Hindlimb muscle (tissue), 1 donor: ENCODE data around the gene DIDO1. TPM values are rescaled to one million over a fixed set of nuclear protein-coding genes. Genes with fewer than 3 reads are reported as not detected.
"Not testable (repeated sequence)": the region's sequence is repeated elsewhere in the genome, so short reads cannot be mapped to it uniquely, and the experiment has no call there.

Experiments
- DNase-seq: peaks from one replicate; pipeline ENCODE4 v3.0.0-alpha.2; 2013
- polyA plus RNA-seq: library from polyadenylated mRNA; unstranded; fragments of 120-200 nt; gene quantifications from one replicate; pipeline ENCODE4 v1.2.1, GENCODE V29; 2013; ENCODE audit not compliant: insufficient read length

The DIDO1 gene
- polyA plus RNA-seq, 1 donor: 40.0 TPM

- DNase-seq: no peak
Measured at GRCh38 chr20:62849431-62849830, 76.9 kb downstream of the DIDO1 start.

DNA sequence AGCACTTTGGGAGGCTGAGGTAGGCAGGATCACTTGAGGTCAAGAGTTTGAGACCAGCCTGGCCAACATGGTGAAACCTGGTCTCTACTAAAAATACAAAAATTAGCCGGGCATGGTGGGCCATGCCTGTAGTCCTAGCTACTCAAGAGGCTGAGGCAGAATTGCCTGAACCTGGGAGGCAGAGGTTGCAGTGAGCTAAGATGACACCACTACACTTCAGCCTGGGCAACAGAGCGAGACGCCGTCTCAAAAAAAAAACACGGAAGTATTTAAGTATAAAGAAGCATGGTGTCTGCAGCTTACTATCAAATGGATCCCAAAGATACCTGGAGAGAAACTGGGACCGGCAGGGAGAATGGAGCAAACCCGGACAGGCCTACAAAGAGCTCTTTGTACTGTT, 77.4 kb downstream of the DIDO1 start:
- DNase-seq: not testable (repeated sequence)

DNA sequence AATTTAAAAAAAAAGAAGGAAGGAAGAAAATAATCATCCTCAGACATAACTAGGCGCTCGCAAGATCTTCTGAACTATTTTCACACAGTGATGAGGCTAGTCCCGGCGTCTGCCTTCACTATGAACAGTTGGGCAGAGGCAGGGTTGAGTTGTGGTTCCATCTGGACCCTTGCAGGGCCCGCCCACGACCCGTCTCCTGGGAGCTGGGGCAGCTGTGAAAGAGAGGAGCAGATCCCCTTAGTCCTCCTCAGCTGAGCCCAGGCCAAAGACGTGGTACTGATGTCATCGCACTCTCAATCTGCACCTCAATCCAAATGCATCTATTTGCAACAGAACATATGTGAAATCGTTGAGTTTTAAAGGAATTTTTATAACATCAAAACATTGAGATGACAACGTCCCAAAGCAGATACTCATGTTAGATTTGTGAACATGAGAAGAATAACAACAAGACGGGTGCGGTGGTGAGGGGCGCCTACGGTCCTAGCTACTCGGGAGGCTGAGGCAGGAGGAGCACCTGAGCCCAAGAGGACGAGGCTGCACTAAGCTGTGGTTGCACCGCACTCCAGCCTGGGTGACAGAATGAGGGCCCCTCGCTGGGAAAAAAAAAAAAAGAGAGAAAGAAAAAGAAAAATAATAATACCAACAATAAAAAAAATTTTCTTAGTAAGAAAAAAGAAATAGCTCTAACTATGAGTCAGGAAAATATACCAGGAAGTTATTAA, 80.0 kb downstream of the DIDO1 start:
- DNase-seq: no peak

- no peak for DNase-seq
Measured at GRCh38 chr20:62845416-62846160, 80.7 kb downstream of the DIDO1 start.

GRCh38 chr20:62844182-62844581, 82.1 kb downstream of the DIDO1 start:
- no peak for DNase-seq

GRCh38 chr20:62843656-62844055, 82.6 kb downstream of the DIDO1 start:
- no peak for DNase-seq

DNA sequence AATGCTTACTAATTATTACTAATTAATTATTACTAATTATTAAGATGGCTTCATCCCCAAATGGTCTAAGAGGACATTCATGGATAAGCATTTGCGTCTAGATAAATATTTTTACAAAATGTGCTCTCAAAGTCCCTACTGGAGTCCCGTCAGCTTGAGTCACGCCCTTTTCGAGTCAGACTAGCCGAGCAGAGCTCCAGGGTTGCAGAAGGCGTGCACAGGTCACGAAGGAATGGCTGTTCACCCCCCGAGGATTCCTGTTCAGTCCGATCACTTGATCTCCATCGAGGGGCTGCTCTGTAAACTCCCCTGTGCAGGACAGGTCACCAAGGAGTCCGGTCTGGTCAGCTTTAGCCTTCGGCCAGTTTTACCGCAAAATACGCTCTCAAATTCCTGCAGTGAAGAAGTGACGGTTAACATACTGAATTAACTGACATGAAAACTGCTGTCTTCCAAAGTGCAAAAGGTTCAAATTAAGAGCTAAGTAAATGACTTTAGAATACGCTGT, 84.5 kb downstream of the DIDO1 start:
- no peak for DNase-seq

DNA sequence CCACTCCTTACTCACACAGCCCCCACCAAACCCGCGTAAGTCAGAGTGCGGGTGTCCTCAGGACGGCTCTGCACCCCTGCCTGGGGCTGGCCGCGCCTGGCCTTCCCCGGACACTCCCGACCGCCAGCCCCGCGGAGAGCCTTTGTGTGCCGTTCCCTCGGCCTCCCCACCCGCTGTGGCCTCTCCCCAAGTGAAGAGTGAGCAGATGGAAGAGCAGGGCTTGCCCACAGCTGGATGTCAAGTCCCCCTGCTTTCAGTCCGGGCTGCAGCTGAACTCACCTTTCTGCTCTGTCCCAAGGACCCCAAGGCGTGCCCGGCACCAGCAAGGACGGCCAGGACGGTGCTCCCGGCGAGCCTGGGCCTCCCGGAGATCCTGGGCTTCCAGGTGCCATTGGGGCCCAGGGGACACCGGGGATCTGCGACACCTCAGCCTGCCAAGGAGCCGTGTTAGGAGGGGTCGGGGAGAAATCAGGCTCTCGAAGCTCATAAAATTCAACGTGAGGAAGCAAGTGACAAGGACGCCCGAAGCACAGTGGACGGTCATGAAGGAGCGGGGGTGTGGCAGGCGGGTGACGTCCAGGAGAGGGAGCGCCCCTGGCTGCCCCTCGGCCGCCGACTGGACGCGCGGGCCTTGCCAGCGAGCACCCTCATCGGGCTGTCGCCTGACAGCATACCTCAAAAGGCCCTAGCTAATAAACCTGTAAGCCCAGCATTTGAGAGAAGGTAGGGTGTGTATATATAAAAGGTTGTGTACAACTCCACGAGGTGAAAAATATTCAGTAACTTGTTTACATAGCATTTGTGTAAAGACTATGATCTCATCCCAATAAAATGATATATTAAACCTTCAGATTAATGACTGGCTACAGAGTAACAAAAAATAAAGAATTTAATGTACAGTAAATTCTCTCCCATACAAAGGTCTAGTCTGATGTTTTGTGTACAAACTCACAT, 85.8 kb downstream of the DIDO1 start:
- no peak for DNase-seq

DNA sequence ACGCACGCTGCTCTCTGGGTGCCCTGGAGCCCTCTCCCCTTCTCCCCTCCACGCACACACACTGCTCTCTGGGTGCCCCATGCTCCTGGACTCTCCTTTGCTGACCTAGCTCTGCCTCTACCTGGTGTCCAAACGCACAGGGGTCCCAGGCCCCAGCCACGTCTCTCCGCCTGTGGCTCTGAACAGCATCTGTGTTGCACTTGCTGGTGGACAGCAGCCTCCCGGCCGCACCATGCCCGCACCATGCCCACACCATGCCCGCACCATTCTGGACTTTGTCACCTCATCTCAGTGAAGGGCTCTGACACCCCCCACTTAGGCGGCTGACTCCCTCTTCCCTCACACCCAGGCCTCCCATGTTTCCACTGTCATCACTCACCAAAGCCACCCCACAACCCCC, 86.5 kb downstream of the DIDO1 start:
- DNase-seq: no peak

DNA sequence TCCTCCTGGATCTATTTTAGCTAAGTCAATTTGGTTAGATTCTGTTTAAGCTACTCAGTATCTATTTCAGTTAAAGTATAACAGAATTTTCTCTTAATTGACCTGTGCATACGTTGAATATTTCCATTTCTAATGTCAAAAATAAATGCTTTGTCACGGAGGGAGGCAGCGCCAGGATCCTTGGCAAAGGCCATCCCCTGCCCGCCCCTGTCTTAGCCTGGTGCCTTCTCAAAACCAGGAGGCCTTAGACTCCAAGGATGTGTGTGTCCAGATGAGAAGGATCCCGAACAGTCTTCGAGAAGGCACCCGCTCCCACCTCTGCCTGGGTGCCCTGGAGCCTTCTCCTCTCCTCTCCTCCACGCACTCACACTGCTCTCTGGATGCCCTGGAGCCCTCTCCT, 87.0 kb downstream of the DIDO1 start:
- no peak for DNase-seq

- no peak for DNase-seq
Measured at GRCh38 chr20:62838128-62838891, 88.0 kb downstream of the DIDO1 start.

GRCh38 chr20:62837790-62838127, 88.5 kb downstream of the DIDO1 start:
- DNase-seq: no peak

DNA sequence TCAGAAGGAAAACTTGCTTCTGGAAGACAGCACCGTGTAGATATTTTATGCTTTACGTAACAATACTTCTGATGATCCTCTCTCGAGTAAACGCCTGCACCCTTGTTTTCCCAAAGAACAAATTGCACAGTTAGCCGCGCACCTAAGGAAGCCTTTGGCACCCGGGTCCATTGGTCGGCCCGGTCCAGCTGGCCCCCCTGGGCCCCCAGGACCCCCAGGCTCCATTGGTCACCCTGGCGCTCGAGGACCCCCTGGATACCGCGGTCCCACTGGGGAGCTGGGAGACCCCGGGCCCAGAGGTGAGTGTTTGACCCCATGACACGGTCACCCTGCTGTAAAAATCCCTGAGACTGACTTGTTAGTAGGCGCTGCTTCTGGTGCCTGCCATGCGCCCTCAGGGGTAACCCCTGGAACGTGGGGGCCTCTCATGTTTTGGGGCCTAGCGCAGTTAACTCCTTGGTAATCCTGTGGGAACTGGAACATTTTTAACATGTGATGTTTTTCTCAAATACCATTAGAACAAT, 89.3 kb downstream of the DIDO1 start:
- DNase-seq: no peak

DNA sequence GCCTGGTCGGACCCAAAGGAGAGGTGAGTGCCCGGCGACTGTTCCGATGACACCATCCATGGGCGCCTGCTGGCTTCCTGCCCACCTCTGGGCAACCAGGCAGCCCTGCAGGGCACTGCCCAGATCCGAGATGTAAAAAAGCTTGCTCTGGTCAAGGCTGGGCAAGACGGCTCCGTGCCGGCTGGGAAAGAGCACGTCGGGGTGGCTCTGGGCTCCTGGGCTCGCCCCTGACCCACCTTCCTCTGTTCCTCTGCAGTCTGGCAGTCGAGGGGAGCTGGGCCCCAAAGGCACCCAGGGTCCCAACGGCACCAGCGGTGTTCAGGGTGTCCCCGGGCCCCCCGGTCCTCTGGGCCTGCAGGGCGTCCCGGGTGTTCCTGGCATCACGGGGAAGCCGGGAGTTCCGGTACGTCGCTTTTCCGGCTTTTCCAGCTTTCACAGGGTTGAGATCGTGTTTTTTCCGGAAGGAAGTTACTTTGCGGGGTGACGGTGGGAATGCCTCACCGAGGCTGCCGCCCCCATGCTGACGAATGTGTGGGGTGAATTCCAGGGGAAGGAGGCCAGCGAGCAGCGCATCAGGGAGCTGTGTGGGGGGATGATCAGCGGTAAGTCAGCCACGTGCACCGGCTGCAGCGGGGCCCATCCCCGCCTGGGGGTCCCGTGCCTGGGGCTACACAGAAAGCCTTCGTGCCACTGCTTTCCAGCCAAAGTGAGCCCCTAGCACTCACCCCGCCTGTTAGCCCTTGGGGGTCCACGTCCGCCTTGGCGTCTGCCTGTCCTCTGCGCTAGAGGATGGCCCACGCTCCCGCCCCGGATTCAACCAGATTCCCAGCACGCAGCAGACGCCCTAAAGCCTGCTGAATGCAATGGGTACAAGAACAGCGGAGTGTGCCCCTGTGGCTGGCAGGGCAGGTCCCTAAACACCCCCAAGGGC, 90.1 kb downstream of the DIDO1 start:
- no peak for DNase-seq

DNA sequence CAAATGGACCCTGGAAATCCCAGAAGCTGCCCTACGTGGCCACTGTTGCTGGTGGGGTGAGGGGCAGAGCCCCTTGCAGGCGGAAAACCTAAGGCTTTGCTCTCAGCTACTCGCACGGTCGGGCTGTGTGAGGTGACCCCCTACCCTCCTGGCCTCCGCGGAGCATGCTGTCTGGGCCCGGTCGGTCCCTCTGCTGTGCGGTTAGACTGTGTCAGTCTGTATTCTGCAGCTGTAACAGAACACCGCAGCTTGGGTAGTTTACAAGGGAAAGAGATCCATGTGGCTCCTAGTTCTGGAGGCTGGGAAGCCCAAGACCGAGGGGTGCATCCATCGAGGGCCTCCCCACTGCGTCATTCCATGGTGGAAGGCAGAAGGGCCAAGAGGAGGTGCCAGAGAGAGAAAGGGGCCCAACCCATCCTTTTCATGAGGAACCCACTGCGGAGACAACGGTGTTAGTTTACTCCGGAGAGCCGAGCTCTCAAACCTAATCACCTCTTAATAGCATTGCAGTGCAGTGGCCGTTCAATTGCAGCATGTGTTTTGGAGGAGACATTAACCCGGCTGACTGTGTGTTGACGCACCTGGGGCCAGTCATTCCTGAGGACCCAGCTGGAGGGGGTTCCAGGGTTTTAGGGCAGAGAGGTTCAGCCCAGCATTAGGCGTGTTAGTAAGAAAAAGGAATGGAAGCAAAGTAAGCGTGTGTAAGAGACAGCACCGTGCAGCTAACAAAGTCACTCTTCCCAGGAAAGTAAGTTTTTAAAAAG, 91.2 kb downstream of the DIDO1 start:
- DNase-seq: no peak

DNA sequence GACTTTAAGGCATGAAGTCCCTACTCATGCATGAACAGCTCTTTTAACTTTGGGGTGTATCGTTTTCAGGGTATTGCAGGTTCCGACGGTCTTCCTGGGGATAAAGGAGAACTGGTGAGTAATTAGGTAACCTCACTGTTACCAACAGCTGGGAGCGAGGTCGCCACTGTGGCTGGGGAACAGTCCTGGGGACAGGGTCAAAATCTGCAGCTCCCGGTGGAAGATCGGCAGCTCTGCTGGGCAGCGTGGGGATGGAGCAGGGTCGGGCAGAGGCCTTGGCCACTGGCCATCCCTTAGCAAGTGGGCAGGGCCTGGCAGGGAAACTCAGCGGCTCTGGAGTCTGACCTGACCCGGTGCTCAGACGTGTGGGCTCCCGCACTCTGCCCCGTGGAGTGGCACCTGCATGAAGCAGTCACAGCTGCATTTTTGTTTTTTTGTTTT, 93.3 kb downstream of the DIDO1 start:
- no peak for DNase-seq

DNA sequence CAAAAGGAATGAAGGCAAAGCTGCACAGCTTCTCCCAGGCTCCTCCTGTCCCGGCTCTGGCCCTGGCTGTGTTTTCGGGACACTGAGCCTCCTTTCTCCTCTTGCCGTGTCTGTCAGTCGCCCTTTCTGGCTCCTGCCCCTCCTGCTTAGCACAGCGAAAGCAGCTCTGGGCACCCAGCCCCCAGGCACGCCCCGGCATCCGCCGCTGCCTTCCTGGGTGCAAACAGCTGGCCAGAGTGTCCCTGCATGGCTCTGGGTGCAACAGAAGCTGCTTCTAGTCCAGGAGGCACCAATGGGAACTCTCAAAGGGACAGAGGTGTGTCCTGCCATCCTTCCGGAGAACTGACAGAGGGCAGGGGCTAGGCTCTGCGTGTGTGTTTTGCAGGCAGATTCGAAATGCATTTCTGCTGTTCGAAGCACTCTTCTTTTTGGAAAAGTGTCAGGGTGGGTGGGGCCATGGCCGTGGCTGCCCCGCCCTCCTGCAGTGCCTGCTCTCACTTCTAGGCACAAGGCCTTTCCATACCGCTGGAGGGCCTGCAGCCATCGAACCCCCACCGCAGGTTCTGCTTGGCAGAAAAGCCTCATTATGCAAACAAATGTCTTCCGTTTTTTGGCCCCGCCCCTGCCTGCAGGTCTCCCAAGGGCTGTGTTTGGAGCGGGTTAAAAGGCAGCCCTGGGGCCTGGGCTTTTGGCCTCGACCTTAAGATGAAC, 93.9 kb downstream of the DIDO1 start:
- DNase-seq: no peak

GRCh38 chr20:62831854-62832211, 94.5 kb downstream of the DIDO1 start:
- no peak for DNase-seq

DNA sequence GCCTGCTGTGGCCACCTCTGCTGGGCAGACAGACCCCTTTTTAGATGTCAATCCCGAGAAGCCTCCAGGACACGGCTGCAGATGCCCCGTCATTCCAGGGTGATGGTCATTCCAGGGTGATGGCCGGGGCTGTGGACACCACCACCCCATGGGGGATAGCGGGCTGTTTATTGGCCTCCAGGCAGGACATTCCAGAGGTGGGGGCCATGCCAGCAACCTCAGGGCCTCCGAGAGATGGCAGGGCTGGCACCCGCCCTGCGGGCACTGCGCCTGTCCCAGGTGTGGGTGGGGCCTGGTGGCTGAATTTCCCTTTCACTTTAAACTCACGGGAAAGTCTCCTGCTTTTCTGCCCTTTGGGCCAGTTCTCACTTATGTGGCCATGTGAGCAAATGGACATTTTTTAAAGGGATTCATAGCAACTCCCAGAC, 94.9 kb downstream of the DIDO1 start:
- no peak for DNase-seq
